ENCODE data around the gene EFCAB9. TPM values are rescaled to one million over a fixed set of nuclear protein-coding genes. Genes with fewer than 3 reads are reported as not detected.

EFCAB9 gene
- total RNA-seq, 4 donors from 2014 or later = not detected

GRCh38 chr5:172235827-172236736 is 42.1 kb downstream of the EFCAB9 start:
- no peak for TF ChIP-seq POLR2A (IDR thresholded peaks at IDR 0.05)
- TF ChIP-seq CTCF (IDR thresholded peaks at IDR 0.05) = no peak
- Histone ChIP-seq H3K4me1 (peaks cover 0 to 30% (median 0%) of the 10 kb centered on the region in 4 donors), H3K4me3 (no peak overlapping the region), H3K36me3 (peaks cover 0 to 30% (median 0%) of the 10 kb centered on the region in 3 donors), H3K9me3 (no peaks in the 10 kb centered on the region), H3K27me3 (no peaks in the 10 kb centered on the region), H3K27ac (peak overlapping the region in 3 of 4 donors; percentile 20 to 70 (median 69))
- peak in 1 of 3 donors; percentile 73 for DNase-seq

GRCh38 chr5:172238334-172238733 is 44.4 kb downstream of the EFCAB9 start:
- Histone ChIP-seq H3K4me3 (no peak overlapping the region), H3K36me3 (peaks cover 0 to 7% (median 0%) of the 10 kb centered on the region in 3 donors), H3K27ac (no peak overlapping the region), H3K4me1 (peaks cover 0 to 30% (median 0%) of the 10 kb centered on the region in 4 donors), H3K9me3 (no peaks in the 10 kb centered on the region), H3K27me3 (no peaks in the 10 kb centered on the region)
- TF ChIP-seq POLR2A (IDR thresholded peaks at IDR 0.05) = no peak
- no peak for TF ChIP-seq CTCF (IDR thresholded peaks at IDR 0.05)
- no peak for DNase-seq

DNA sequence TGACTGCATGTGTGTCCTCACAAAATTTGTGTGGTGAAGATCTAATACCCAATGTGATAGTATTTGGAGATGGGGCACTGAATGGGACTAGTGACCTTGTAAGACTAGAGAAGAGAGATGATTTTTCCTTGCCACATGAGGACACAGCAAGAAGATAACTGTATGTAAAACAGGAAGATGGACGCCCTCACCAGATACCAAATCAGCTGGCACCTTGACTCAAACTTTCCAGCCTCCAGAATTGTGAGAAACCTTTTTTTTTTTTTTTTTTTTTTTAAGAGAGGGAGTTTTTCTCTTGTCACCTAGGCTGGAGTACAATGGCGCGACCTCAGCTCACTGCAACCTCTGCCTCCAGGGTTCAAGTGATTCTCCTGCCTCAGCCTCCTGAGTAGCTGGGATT is 49.3 kb downstream of the EFCAB9 start:
- H3K9me3 ChIP-seq = no peaks in the 10 kb centered on the region
- no peaks in the 10 kb centered on the region for H3K27me3 ChIP-seq
- no peaks in the 10 kb centered on the region for H3K36me3 ChIP-seq
- TF ChIP-seq POLR2A (IDR thresholded peaks at IDR 0.05) = no peak
- no peak for TF ChIP-seq CTCF (IDR thresholded peaks at IDR 0.05)
- no peak overlapping the region for H3K27ac ChIP-seq
- no peak overlapping the region for H3K4me3 ChIP-seq
- DNase-seq = no peak
- H3K4me1 ChIP-seq = no peaks in the 10 kb centered on the region

GRCh38 chr5:172245046-172245445 is 51.1 kb downstream of the EFCAB9 start:
- no peaks in the 10 kb centered on the region for H3K36me3 ChIP-seq
- no peaks in the 10 kb centered on the region for H3K4me1 ChIP-seq
- H3K4me3 ChIP-seq = no peak overlapping the region
- H3K27ac ChIP-seq = no peak overlapping the region
- no peak for DNase-seq
- H3K27me3 ChIP-seq = no peaks in the 10 kb centered on the region
- TF ChIP-seq CTCF (IDR thresholded peaks at IDR 0.05) (no peak), POLR2A (IDR thresholded peaks at IDR 0.05) (no peak)
- no peaks in the 10 kb centered on the region for H3K9me3 ChIP-seq

GRCh38 chr5:172245703-172246125 is 51.7 kb downstream of the EFCAB9 start:
- DNase-seq = no peak
- Histone ChIP-seq H3K4me1 (no peaks in the 10 kb centered on the region), H3K36me3 (no peaks in the 10 kb centered on the region), H3K4me3 (no peak overlapping the region), H3K9me3 (no peaks in the 10 kb centered on the region), H3K27ac (no peak overlapping the region), H3K27me3 (no peaks in the 10 kb centered on the region)
- TF ChIP-seq POLR2A (IDR thresholded peaks at IDR 0.05) = no peak

GRCh38 chr5:172248637-172249036 is 54.7 kb downstream of the EFCAB9 start:
- H3K9me3 ChIP-seq = peaks cover 0 to 4% (median 0%) of the 10 kb centered on the region in 4 donors
- no peaks in the 10 kb centered on the region for H3K36me3 ChIP-seq
- TF ChIP-seq POLR2A (IDR thresholded peaks at IDR 0.05) (no peak), CTCF (IDR thresholded peaks at IDR 0.05) (no peak)
- no peak for DNase-seq
- no peaks in the 10 kb centered on the region for H3K4me1 ChIP-seq
- H3K27ac ChIP-seq = no peak overlapping the region
- no peak overlapping the region for H3K4me3 ChIP-seq
- no peaks in the 10 kb centered on the region for H3K27me3 ChIP-seq
